Measurements from ENCODE around the gene PPM1G. TPM values are rescaled to one million over a fixed set of nuclear protein-coding genes. Genes with fewer than 3 reads are reported as not detected.

Gene PPM1G
- total RNA-seq, 6 experiments from 2014 or later = 74.6 to 96.8 (median 87.8) TPM

- H3K9me3 Mint-ChIP-seq = no peaks in the 10 kb centered on the region
- no peak overlapping the region for H3K27ac Mint-ChIP-seq
- no peak for TF ChIP-seq CTCF (IDR thresholded peaks at IDR 0.05)
- DNase-seq = no peak
- peaks cover 5% of the 10 kb centered on the region; the same call in 1 of the 2 replicates for H3K36me3 Mint-ChIP-seq (ENCODE audit: low read depth)
- H3K27me3 Mint-ChIP-seq (ENCODE audit: insufficient read depth) = 0 out of 2 replicates have a peak, but pooled peaks cover 3% of the 10 kb centered on the region
- H3K4me1 Mint-ChIP-seq (ENCODE audit: low read depth) = peaks cover 16% of the 10 kb centered on the region
- no peak overlapping the region for H3K4me3 Mint-ChIP-seq
These were observed 16.2 kb downstream of the PPM1G start for GRCh38 chr2:27393225-27393624.

DNA sequence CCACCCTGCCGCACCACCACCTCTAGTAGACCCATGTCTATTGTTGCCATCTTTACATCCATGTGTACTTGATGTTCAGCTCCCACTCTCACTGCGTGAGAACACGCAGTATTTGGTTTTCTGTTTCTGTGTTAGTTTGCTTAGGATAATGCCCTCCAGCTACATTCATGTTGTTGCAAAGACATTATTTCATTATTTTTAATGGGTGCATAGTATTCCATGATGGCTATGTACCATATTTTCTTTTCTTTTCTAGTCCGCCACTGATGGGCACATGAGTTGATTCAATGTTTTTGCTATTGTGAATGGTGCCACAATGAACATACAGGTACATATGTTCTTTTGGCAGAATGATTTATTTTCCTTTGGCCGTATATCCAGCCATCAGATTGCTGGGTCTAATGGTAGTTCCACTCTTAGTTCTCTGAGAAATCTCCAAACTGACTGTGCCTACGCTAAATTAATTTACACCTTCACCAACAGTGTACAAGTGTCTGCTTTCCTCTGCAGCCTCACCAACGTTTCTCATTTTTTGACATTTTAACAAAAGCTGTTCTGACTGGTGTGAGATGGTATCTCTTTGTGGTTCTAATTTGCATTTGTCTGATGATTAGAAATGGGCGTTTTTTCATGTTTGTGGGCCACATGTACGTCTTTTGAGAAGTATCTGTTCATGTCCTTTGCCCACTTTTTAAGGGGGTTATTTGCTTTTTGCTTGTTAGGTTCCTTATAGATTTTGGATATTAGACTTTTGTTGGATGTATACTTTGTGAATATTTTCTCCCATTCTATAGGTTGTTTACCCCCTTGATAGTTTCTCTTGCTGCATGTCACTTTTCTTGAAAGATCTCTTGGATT, 18.3 kb downstream of the PPM1G start:
- peaks cover 11% of the 10 kb centered on the region; the same call in 1 of the 2 replicates for H3K4me1 Mint-ChIP-seq (ENCODE audit: low read depth)
- H3K36me3 Mint-ChIP-seq (ENCODE audit: low read depth) = peaks cover 6% of the 10 kb centered on the region; the same call in 1 of the 2 replicates
- DNase-seq = no peak
- H3K4me3 Mint-ChIP-seq = no peak overlapping the region
- H3K9me3 Mint-ChIP-seq = no peaks in the 10 kb centered on the region
- no peak overlapping the region for H3K27ac Mint-ChIP-seq
- TF ChIP-seq CTCF (IDR thresholded peaks at IDR 0.05) = no peak
- H3K27me3 Mint-ChIP-seq (ENCODE audit: insufficient read depth) = no peaks in the 10 kb centered on the region

GRCh38 chr2:27381577-27382181, 27.7 kb downstream of the PPM1G start:
- Mint-ChIP-seq H3K4me3 (peak overlapping the region; percentile 27; the same call in 1 of the 2 replicates), H3K4me1 (ENCODE audit: low read depth) (peaks cover 29% of the 10 kb centered on the region), H3K36me3 (ENCODE audit: low read depth) (peaks cover 59% of the 10 kb centered on the region), H3K27ac (peak overlapping the region; percentile 97), H3K9me3 (no peaks in the 10 kb centered on the region), H3K27me3 (ENCODE audit: insufficient read depth) (peaks cover 11% of the 10 kb centered on the region)
- no peak for DNase-seq
- TF ChIP-seq CTCF (IDR thresholded peaks at IDR 0.05) = no peak

DNA sequence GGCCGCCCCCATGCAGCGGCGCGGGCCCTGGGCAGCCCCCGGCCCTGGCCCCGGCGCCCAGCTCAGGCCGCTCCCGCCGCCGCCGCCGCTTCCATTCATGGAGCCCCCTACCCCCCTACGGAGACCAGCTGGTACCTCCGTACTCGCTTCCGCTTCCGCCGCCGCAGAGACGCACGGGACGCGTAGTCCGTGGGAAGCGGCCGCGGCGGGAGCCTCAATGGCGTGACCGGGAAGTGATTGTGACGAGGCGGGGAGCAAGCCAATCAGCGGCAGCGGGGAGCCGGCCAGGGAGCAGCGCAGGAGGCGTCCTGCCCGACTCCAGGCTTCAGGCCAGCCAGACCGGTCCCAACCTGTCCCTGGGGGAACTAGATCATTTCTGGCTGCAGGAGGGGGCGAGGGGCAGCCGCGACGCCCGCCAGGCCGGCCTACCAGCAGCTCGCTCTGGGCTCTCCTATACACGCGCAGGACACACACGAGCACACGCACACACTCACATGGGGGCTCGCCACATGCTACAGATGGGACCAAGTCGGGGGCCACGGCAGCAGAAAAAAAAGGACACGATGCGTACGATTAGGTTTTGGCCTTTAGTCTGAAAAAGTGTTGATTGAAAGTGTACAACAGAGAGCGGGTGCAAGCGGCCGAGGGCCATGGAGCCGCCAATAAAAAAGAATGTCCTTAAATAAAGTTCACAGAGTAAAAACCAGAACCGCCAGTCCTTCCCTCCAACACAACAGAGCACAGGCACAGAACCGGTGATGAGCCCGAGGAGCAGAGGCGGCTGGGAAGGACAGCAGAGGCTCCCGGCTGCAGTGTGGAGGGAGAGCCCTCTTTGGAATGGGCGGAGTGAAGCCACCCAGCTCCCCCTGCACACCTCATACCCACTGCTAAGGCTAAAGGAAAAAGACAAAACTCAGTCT, 28.5 kb downstream of the PPM1G start, which contains the start of gene ZNF513:
Gene ZNF513, minus strand, starts transcription at position 109 of the 920 bp plus-strand sequence. CDS start 208 bp downstream, outside the sequence.
- no peak for TF ChIP-seq CTCF (IDR thresholded peaks at IDR 0.05)
- H3K4me3 Mint-ChIP-seq = peak within 1 kb of the TSS; percentile 93
- H3K4me1 Mint-ChIP-seq (ENCODE audit: low read depth) = peaks cover 29% of the 10 kb centered on the region
- H3K27ac Mint-ChIP-seq = peak within 1 kb of the TSS; percentile 97
- no peaks in the 10 kb centered on the region for H3K9me3 Mint-ChIP-seq
- peak; percentile 91 for DNase-seq
- H3K36me3 Mint-ChIP-seq (ENCODE audit: low read depth) = peaks cover 63% of the 10 kb centered on the region
- H3K27me3 Mint-ChIP-seq (ENCODE audit: insufficient read depth) = peaks cover 11% of the 10 kb centered on the region

Measured in HFFc6 (cell line).